Measurements from ENCODE around the gene LHFPL2.

- TF ChIP-seq CTCF (IDR thresholded peaks at IDR 0.05) (no peak), POLR2AphosphoS5 (IDR thresholded peaks at IDR 0.05) (no peak), POLR2A (IDR thresholded peaks at IDR 0.05) (no peak)
Measured at GRCh38 chr5:78500871-78501270, 147.7 kb downstream of the LHFPL2 start.

Data from prostate gland (tissue), 2 donors.